ENCODE results near the gene ACSM2A. TPM values are rescaled to one million over a fixed set of nuclear protein-coding genes. Genes with fewer than 3 reads are reported as not detected.

Gene ACSM2A, protein sequence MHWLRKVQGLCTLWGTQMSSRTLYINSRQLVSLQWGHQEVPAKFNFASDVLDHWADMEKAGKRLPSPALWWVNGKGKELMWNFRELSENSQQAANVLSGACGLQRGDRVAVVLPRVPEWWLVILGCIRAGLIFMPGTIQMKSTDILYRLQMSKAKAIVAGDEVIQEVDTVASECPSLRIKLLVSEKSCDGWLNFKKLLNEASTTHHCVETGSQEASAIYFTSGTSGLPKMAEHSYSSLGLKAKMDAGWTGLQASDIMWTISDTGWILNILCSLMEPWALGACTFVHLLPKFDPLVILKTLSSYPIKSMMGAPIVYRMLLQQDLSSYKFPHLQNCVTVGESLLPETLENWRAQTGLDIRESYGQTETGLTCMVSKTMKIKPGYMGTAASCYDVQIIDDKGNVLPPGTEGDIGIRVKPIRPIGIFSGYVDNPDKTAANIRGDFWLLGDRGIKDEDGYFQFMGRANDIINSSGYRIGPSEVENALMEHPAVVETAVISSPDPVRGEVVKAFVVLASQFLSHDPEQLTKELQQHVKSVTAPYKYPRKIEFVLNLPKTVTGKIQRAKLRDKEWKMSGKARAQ
- total RNA-seq: not detected in 2 replicates

GRCh38 chr16:20451364-20451763 is at the start of gene ACSM2A:
Gene ACSM2A, plus strand, starts transcription at chr16:20451521. Its CDS starts 8,594 bp downstream, at chr16:20460115.

DNA sequence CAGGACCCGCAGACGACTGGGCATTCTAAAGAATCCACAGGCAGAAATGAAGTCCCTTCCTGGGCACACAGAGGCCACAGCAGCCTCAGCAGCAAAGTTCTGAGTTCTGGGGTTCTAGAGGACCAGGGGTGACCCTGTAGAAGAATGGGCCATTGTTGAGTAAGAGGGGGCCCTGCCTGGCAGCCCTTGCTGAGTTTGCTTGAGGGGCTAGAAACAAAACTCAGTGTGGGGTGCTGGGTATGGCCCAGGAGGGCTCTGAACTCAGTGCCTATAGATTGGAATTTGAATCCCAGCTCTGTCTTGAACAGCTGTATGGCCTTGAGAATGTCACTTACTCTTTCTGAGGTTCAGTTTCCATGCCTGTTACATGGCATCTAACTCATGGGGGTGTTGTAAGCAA is 46.7 kb upstream of the ACSM2A start, which contains the start of gene PDILT:
Gene PDILT (minus strand): TSS at position 101 of the 400 bp plus-strand sequence. CDS start 5,437 bp downstream, outside the sequence.

DNA sequence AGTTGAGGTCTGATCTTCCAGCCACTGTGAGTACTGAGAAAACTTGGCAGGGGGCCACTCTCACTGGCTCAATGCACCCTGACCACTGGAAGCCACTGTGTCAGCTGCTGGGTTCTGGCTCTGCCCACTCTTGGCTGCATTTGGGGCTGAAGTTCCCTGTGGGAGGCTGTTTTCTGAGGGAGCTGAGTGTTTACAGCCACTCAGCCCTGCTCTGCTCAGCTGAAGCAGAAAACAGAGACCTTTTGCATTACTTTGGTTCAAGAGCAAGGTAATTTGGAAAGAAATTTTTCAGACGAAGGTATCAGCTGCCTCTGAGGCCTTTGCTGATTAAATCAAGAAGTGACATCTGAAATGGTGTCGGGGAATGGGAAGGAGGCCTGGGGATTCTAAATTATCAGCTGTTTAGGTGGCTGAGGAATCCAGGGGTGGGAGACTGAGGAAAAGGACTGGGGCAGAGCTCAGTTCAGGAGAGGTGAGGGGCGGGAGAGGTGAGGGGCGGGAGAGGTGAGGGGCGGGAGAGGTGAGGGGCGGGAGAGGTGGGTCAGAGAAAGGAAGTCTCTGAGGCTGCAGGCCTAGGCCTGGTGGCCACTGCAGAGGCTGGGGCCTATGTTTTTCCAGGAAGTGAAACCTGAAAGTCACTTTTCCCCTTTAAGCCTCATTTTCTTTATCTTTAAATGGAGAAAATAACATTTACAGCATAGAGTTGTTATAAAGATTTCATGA is 41.8 kb upstream of the ACSM2A start, which contains the start of gene ACSM5:
Gene ACSM5 (plus strand): TSS at position 137 of the 723 bp plus-strand sequence. CDS start 1,951 bp downstream, outside the sequence.

Other genes with a start within 250 kb of the ACSM2A start
- gene GP2, start 124.0 kb upstream of the ACSM2A start, total RNA-seq: not detected in 2 replicates
- gene UMOD, start 98.8 kb upstream of the ACSM2A start, total RNA-seq: not detected in 2 replicates
- not detected in 2 replicates for gene PDILT, start 46.8 kb upstream of the ACSM2A start, total RNA-seq
- gene ACSM5, start 42.0 kb upstream of the ACSM2A start, total RNA-seq: under 0.01 TPM in 1 of 2 replicates, not detected in the other
- not detected in 2 replicates for gene ACSM2B, start 124.8 kb downstream of the ACSM2A start, total RNA-seq
- gene ACSM1, start 246.2 kb downstream of the ACSM2A start, total RNA-seq: not detected in 2 replicates

Measured in bronchus fibroblast of lung (primary cell).